Stimulated activated CD4-positive, alpha-beta T cell treated with anti-CD3 and anti-CD28 coated beads, TNF-alpha, amount 100 ng/mL, for 1 hour (primary cell): Measurements from ENCODE around the gene CAMKV.
"Not testable (repeated sequence)": the region's sequence is repeated elsewhere in the genome, so short reads cannot be mapped to it uniquely, and the experiment has no call there.

Source experiments
- DNase-seq, 3 donors: peaks; one replicate each; pipeline ENCODE4 v3.0.0-alpha.2; 2020; ENCODE audit warnings: low read depth in 3 of 3, low spot score in 1 of 3

CAMKV gene

DNA sequence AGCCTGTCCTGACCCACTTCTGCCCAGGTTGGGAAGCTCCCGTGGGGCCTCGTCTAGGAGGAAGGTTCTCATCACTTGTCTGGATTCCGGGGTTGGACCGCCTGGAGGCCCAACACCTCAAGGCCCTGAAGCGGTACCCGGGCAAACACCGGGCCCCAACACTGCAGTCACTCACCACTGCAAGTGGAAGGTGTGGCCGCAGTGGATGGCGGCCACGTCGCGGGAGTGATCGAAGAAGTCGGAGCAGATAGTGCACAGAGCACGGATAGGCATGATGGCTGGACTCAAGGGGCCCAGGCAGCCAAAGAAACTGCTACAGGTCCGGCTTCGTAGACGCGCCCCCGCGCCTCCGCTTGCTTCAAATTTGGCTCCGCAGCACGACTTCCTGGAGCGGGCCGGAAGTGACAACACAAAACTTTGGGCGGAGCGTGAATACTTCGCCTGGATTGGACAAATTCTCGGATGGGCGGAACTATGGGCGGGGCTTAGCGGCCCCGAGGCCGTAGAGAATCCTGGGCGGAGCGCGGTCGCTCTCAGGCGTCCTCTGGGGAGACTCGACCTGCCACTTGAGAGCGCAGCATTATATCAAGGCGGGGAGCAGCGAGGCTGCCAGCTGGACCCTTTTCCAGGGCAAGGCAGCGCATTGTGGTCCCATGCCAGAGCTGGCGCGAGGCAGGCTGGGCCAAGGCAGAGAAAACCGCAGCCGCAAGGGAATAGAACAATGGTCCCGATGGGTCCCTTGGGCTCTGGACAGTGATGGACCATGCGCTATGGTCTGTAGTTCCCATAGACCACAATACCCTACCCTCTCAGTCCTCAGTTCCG is 13.3 kb downstream of the CAMKV start, which contains the start of gene TRAIP:
Gene TRAIP, minus strand, starts transcription at position 384 of the 825 bp plus-strand sequence. Its CDS starts 111 bp downstream, at position 273.
- peak; percentile 80 to 91 (median 87) for DNase-seq

DNA sequence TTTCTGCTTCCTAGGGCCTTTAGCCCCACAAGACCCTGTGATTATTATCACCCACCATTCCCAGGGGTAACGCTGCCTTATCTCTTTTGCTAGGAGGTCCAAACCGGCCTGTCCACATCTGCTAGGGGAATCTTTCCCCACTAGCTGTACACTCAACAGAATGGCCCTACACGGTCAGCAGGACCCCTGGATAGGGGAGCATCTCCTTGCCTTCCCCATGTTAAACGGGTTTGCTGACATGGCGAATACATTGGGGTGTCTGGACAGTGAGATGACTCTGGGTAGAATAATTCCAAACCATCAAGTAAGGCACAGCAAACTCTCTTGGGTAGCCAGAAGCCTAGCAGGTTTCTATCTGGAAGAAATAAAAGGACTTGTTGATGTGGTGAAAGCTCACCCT is 14.0 kb downstream of the CAMKV start:
- no peak for DNase-seq

DNA sequence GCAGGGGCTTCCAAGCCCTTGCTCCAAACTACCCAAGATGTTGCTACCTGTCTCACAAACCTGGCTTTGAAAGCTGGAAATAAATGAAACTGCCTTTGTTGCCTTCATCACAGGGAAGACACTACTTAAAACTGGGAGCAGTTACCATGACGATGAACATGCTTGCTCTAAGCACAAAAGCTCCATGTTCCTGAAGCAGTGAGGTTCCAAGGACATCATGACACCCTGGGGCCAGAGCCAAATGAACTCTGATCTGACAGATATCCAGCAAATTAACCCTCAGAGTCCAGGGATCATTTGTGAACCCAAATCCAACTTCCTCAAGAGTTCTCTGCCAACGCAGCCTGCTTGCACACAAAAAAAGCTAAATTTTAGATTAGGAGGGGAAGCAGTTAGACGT is 24.0 kb downstream of the CAMKV start:
- DNase-seq = no peak

DNA sequence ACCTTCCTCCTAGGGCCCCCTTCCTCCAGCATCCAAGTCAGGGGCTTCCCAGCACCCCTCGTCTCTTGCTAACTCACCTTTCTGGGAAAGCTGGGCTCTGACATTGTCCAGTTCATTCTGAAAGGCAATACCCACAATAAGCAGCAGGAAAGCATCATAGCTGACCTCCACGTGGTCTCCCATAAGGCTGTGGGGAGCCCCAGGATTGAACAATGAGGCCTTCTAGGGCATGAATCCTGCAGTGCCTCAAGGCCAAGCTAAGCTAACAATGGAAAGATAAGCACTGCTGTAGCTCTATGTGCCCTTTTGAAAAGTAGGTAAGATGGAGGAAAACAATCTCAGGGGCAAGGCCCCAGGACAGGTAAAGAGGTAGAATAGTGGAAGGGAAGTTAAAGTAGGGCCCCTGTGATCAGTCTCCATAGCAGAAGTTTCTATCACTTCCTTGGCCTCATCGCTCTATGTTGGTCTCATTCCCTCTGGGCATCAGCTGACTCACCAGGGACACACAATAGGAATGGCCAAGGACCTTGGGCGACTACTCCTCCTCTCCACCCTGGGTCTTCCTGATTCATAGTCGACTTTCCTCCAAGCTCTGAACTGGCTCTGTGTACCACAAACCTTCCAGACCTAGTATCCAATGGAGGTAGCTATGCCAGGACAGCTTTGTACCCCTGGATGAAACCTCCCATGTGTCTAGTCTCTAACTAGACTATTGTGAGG is 25.1 kb downstream of the CAMKV start:
- no peak for DNase-seq

DNA sequence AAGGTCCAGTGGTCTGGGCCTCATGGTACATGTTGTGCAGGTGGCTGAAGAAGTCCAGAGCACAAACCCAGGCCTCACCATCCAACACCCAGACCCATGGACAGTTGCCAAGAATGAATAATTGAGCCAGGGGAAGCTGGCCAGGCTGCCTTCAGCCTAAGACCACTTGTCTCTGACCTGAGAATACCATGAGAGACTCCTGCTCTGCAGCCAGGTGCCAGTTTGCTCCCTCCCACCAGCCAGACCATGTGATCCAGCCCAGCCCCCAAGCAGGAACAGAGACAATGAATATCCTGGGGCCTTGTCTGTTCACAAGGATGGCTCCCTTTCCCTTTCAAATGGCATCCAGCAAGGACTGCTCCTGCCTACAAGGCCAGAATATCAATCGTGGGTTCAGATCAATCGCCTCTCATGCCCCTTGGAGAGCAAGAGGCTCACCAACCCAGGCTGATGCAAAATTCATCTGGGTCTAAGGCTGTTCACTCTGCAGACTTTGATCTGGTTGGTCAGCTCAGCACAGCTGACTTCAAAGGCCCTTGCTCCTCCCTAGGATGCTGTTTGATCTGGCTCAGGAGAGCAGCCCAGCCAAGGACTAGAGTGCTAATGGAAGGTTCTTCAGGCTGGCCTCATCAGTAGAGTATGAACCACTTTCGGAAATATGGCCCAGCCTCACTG is 26.7 kb downstream of the CAMKV start:
- DNase-seq = no peak

DNA sequence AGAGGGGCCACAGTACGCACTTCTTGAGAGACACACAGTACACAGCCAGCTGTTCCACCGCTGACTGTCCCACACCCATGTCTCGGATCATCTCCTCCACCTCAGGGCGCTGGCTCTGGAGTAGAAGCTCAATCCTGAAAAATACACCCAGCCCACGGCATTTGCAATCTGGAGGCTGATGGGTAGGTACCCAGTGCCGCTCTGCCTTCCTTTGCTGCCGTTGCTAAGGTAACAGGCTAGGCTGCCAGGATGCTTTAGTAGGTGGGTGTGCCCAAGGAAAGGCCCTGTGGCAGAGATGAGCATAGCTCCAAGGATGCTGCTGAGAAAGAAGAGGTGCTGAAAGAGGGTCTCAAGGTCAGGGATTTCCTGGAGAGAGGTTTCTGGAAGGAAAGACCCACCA is 27.9 kb downstream of the CAMKV start:
- DNase-seq = no peak

DNA sequence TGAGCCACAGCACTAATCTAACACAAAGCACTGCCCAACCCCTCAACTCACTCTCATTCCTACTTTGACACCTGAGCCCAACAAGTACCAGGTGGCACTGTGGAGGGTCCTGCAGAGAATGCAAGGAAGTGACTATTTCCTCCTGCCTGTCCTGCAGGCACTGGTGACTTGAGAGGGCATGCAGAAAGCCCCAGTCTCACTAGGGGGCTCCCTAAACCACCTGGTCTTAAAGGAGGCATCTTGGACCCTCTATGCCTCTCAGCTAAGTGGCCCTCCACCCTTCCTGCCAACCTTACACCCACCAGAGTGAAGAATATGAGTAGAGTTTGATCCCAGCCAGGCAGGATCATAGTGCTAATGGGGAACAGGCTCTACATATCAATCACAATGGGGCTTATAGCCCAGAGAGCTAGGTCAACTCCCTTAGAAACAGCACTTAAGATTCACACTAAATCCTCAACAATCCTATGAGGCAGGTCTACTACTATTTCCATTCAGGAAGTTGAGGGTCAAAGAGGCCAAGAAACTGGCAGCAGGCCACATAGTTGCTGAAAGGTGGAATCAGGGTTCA is 28.5 kb downstream of the CAMKV start:
- no peak for DNase-seq

DNA sequence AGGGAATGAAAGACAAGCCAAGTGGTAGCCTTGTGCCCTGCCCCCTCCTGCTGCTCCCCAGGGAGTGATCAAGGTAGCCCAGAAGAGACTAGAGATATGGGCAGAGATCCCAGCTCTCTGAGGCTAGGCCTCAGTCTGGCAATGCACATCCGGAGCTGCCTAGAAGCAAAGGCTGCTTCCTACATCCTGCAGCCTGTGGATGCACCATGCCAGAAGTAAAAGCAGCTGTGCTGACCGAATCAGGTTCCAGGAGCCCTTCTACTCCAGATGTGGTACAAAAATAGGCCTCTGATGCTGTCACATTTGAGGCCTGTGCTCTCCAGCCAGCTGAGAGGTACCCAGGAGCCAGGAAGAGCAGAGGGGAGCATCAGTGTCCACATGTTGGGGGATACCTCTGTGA is 29.3 kb downstream of the CAMKV start:
- no peak for DNase-seq

DNA sequence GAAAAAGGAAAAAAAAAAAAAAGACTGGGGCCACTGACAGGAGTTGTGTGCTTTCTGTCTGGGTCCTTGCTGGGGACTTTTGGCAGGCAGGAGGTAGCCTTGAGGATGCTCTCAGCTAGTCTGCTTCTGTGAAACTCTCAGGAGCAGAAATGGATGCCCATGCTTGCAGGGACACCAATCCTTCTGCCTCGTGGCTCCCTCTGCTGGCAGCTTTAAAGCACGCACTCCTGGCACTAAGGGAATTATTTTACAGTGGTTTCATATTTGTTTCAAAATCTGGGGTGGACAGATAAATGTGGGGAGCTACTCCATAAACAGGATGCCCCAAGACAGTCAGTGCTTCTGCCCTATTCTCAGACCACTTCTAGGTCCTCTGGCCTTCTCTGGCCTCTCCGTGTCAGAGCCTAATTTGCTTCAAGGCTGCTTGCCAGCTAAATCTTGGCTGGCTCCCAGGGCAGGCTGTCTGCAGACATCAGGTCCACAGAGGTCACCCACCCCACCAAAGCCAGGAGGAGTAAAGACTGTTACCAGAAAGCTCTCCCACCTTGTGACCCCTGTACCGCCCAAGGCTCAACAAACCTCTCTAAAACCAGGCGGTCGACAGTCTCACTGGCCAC is 30.4 kb downstream of the CAMKV start:
- DNase-seq = peak; percentile 59 to 68 (median 62)

DNA sequence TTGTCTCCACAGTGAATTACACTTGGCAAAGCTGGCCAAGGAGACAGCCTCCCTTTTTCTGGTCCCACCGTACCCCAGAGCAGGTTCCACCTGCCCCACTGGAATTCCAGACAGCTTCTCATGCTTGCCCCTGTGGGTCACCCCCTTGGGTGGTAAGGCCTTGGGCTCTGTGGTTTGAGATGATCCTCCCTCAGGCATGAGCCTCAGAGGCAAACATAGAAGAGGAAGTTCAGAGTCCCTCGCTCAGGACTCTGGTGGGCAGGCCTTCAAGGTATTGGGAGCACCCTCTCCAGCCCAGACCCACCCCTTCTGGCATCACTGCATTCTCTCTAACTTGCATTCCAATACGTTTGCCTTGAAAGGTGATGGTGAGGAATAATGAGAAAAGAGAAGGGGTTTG is 38.4 kb downstream of the CAMKV start:
- DNase-seq = no peak

DNA sequence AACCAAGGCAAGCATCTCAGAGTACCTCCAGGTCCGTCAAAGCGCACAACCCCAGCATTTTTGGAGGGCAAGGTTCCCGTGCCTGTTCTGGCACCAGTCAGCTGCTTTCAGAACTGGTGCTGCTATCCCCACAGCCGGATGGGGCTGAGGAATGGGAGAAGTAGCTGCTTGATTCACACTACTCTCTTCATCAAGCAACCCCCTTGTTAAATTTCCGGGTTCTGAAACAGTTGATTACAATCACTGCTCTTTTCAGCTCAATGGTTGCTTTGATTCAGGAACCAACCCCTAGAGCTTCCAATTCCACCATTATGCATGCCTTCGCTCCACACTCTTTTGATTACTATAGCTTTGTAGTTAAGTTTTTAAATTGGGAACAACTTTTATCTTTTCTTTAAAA is 43.7 kb downstream of the CAMKV start:
- no peak for DNase-seq

DNA sequence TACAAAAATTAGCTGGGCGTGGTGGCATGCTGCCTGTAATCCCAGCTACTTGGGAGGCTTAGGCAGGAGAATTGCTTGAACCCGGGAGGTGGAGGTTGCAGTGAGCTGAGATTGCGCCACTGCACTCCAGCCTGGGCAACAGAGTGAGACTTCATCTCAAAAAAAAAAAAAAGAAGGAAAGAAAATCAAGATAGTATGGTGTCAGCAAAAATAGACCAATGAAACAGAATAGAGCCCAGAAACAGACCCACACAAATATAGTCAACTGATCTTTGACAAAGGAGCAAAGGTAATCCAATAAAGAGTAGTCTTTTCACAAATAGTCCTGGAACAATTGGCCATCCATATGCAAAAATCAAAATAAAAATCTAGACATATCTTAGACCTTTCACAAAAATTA is 46.6 kb downstream of the CAMKV start:
- not testable (repeated sequence) for DNase-seq

DNA sequence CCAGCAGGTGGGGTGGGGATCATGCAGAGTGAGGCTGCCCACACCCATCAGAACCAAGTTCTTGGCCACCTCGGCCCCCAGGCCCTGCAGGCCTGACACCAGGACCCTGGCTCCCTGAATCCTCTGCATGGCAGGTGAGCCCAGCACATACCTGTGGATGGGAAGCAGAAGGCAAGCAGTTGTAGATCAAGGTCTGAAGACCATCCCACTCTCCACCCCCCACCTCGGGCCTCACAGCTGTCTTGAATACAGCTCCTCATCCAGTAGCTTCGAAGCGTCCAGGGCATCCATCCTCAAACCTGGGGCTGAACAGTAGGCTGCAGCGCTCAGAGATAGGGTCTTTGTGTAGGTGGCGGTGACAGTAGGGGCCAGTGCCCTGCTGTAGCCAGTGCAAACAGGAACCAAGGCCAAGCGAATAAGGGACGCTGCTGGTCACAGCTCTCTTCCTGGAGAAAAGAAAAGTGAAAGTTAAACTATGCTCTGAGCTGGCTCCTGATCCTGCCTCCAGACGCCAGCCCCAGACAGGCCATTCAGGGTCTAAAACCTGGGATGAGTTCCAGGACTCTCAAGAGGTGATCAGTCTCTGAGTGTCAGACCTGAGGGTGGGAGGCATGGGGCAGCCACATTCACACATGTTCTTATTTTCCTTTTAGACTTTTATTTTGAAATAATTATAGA is 56.1 kb downstream of the CAMKV start, which contains the start of gene UBA7:
Gene UBA7, minus strand, starts transcription at position 457 of the 678 bp plus-strand sequence. Its CDS starts 166 bp downstream, at position 291.
- no peak for DNase-seq

DNA sequence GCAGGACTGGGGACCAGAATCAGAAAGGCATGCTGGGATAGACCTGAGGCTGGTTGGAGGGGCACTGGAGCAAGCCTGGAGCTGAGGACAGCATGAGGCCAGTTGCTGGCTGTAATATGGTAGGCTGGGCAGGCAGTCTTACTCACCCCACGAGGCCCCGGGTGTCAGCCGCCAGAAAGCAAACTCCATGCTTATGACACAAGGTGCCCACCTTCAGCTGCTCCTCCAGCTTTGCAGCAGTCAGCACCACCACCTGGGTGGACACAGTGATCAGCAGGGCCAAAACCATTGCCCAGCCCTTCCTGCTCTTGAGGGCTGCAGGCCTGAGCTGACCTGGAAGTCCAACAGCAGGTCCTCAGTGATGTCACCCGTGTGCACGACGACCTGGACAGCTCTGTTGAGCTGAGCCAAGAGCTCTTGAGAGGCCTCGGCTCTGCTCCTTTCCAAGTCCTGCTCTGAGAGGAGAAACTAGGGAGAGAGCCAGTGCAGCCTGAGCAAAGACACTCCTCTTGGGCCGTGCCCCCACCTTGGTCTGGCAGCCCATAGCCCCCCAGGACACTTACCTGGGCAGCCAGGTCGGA is 56.7 kb downstream of the CAMKV start:
- no peak for DNase-seq
